SK-N-SH treated with all-trans-retinoic acid at 6 μM for 48 hours (cell line): ENCODE measurements around the gene PPP1R7.

Source experiments
- ARNTL ChIP-seq: fragments of 450-650 bp; formaldehyde crosslinking; IDR thresholded peaks from 2 replicates; pipeline ENCODE4 v1.5.0; 2020; ENCODE audit warnings: low read depth, mild to moderate bottlenecking, moderate library complexity, borderline replicate concordance
- BACH2 ChIP-seq: fragments of 250-450 bp; sonication (Bioruptor Pico); IDR thresholded peaks from 2 replicates; pipeline ENCODE4 v1.9.0; 2021; ENCODE audit warnings: mild to moderate bottlenecking, borderline replicate concordance
- GLIS3 ChIP-seq: fragments of 250-450 bp; sonication (Bioruptor Pico); IDR thresholded peaks from 2 replicates; pipeline ENCODE4 v1.5.0; 2020; ENCODE audit warnings: mild to moderate bottlenecking, moderate library complexity
- SNAI2 ChIP-seq: fragments of 250-450 bp; sonication (Bioruptor Pico); IDR thresholded peaks from 2 replicates; pipeline ENCODE4 v1.5.0; 2020; ENCODE audit warnings: mild to moderate bottlenecking, moderate library complexity
- ZC3H10 ChIP-seq: fragments of 250-450 bp; sonication (Bioruptor Pico); IDR thresholded peaks from 2 replicates; pipeline ENCODE4 v1.5.1; 2021; ENCODE audit warnings: mild to moderate bottlenecking, moderate library complexity
- ZFP3 ChIP-seq: fragments of 250-450 bp; sonication (Bioruptor Pico); IDR thresholded peaks from 2 replicates; pipeline ENCODE4 v1.5.0; 2020; ENCODE audit warnings: mild to moderate bottlenecking, moderate library complexity
- ZFP30 ChIP-seq: fragments of 450-650 bp; formaldehyde crosslinking; IDR thresholded peaks from 2 replicates; pipeline ENCODE4 v1.5.0; 2022; ENCODE audit warnings: mild to moderate bottlenecking, moderate library complexity
- ZNF565 ChIP-seq: fragments of 450-650 bp; formaldehyde crosslinking; conservative IDR thresholded peaks from 2 replicates; pipeline ENCODE4 v1.5.0; 2020; ENCODE audit warnings: low read depth, mild to moderate bottlenecking, moderate library complexity
- ZNF8 ChIP-seq: fragments of 450-650 bp; formaldehyde crosslinking; IDR thresholded peaks from 2 replicates; pipeline ENCODE4 v1.5.0; 2020; ENCODE audit warnings: mild to moderate bottlenecking, moderate library complexity
- TF ChIP-seq, protein P1 (sequence below): fragments of 250-450 bp; sonication (Bioruptor Pico); IDR thresholded peaks from 2 replicates; pipeline ENCODE4 v1.5.1; 2020; ENCODE audit warnings: low read depth, mild to moderate bottlenecking, moderate library complexity

DNA sequence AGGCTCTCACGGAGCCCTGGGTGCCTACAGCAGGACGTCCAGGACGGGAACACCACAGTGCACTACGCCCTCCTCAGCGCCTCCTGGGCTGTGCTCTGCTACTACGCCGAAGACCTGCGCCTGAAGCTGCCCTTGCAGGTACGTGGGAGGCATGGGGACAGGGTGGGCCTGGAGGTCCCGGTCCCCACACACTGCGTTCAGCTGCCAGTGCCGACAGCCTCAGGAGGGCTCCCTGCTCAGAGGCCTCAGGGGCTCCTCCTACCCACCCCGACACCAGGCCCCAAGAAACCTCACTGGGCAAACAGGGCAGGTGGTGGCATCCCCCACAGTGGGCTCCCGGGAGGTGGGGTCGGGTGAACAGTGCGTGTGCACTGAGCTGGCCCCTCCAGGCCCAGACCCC lies 49.0 kb downstream of the PPP1R7 start:
- TF ChIP-seq, protein P1, sequence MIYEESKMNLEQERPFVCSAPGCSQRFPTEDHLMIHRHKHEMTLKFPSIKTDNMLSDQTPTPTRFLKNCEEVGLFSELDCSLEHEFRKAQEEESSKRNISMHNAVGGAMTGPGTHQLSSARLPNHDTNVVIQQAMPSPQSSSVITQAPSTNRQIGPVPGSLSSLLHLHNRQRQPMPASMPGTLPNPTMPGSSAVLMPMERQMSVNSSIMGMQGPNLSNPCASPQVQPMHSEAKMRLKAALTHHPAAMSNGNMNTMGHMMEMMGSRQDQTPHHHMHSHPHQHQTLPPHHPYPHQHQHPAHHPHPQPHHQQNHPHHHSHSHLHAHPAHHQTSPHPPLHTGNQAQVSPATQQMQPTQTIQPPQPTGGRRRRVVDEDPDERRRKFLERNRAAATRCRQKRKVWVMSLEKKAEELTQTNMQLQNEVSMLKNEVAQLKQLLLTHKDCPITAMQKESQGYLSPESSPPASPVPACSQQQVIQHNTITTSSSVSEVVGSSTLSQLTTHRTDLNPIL (CRISPR knock-in tag) = no peak
- TF ChIP-seq SNAI2 (CRISPR knock-in tag) = no peak
- TF ChIP-seq GLIS3 (CRISPR knock-in tag) = no peak
- TF ChIP-seq ZNF8 (CRISPR knock-in tag) = no peak
- no peak for TF ChIP-seq ZFP3 (CRISPR knock-in tag)
- TF ChIP-seq ZNF565 (CRISPR knock-in tag) = no peak
- no peak for TF ChIP-seq ZC3H10 (CRISPR knock-in tag)
- TF ChIP-seq ZFP30 = no peak
- TF ChIP-seq BACH2 (CRISPR knock-in tag) = no peak
- no peak for TF ChIP-seq ARNTL (CRISPR knock-in tag)
